MM.1S (cell line): ENCODE data around the gene PSG7.
"Not testable (repeated sequence)": the region's sequence is repeated elsewhere in the genome, so short reads cannot be mapped to it uniquely, and the experiment has no call there.

Experiments
- DNase-seq: peaks from one replicate; pipeline ENCODE4 v3.0.0-alpha.2; 2015
- H2AFZ ChIP-seq: fragments of 300-600 bp; sonication (generic); 2 replicates; pipeline ENCODE4 v1.6.0; 2016; ENCODE audit warnings: antibody characterized with exemption, low read length
- H3F3A ChIP-seq: fragments of 300-600 bp; sonication (generic); 2 replicates; pipeline ENCODE4 v1.6.1; 2016; ENCODE audit warnings: mild to moderate bottlenecking, antibody characterized with exemption, low read length, moderate library complexity, mixed read lengths; ENCODE audit not compliant: insufficient read depth
- H3K27ac ChIP-seq: fragments of 300-600 bp; sonication (generic); 2 replicates; pipeline ENCODE4 v1.5.1; 2016; ENCODE audit warnings: mild to moderate bottlenecking, low read length
- H3K27me3 ChIP-seq: fragments of 300-600 bp; sonication (generic); replicated peaks from 2 replicates; pipeline ENCODE4 v1.6.0; 2016; ENCODE audit warnings: low read length; ENCODE audit not compliant: insufficient read depth
- H3K36me3 ChIP-seq: fragments of 300-600 bp; sonication (generic); replicated peaks from 2 replicates; pipeline ENCODE4 v1.6.1; 2016; ENCODE audit warnings: mild to moderate bottlenecking, low read length, mixed read lengths; ENCODE audit not compliant: insufficient read depth
- H3K4me1 ChIP-seq: fragments of 300-600 bp; sonication (generic); 2 replicates; pipeline ENCODE4 v1.6.1; 2016; ENCODE audit warnings: low read length, mixed read lengths
- H3K4me2 ChIP-seq: fragments of 300-600 bp; sonication (generic); 2 replicates; pipeline ENCODE4 v1.6.0; 2016; ENCODE audit warnings: low read depth, low read length
- H3K4me3 ChIP-seq: fragments of 300-600 bp; sonication (generic); 2 replicates; pipeline ENCODE4 v1.5.1; 2016; ENCODE audit warnings: low read length, mixed read lengths
- H3K79me2 ChIP-seq: fragments of 300-600 bp; sonication (generic); 2 replicates; pipeline ENCODE4 v1.6.1; 2016; ENCODE audit warnings: mixed run types, low read length, mixed read lengths
- H3K9ac ChIP-seq: fragments of 300-600 bp; sonication (generic); 2 replicates; pipeline ENCODE4 v1.6.1; 2016; ENCODE audit warnings: low read length, mixed read lengths
- H3K9me2 ChIP-seq: fragments of 300-600 bp; sonication (generic); replicated peaks from 2 replicates; pipeline ENCODE4 v1.6.1; 2016; ENCODE audit warnings: mild to moderate bottlenecking, low read length, mixed read lengths; ENCODE audit not compliant: insufficient read depth
- H3K9me3 ChIP-seq: fragments of 300-600 bp; sonication (generic); replicated peaks from 2 replicates; pipeline ENCODE4 v1.6.1; 2016; ENCODE audit warnings: mild to moderate bottlenecking, low read length, mixed read lengths; ENCODE audit not compliant: insufficient read depth
- H4K20me1 ChIP-seq: fragments of 300-600 bp; sonication (generic); 2 replicates; pipeline ENCODE4 v1.6.1; 2016; ENCODE audit warnings: mild to moderate bottlenecking, low read length, moderate library complexity, mixed read lengths; ENCODE audit not compliant: insufficient read depth

Gene PSG7

GRCh38 chr19:42906162-42906561, 30.8 kb downstream of the PSG7 start:
- not testable (repeated sequence) for H4K20me1 ChIP-seq

GRCh38 chr19:42900561-42900960, 36.4 kb downstream of the PSG7 start:
- H3K9me3 ChIP-seq, H3F3A ChIP-seq, H3K4me2 ChIP-seq, H3K9ac ChIP-seq, DNase-seq, H3K9me2 ChIP-seq, H3K27me3 ChIP-seq, H3K36me3 ChIP-seq, H3K4me3 ChIP-seq, H2AFZ ChIP-seq, H3K4me1 ChIP-seq, H4K20me1 ChIP-seq, H3K27ac ChIP-seq, H3K79me2 ChIP-seq: not testable (repeated sequence)

More at GRCh38 chr19:42906162-42906561, 30.8 kb downstream of the PSG7 start:
- not testable (repeated sequence) for H3K9me3 ChIP-seq, H3K27ac ChIP-seq, H3F3A ChIP-seq, H3K27me3 ChIP-seq, H3K9ac ChIP-seq, H3K36me3 ChIP-seq, DNase-seq, H3K4me3 ChIP-seq, H3K4me2 ChIP-seq, H2AFZ ChIP-seq, H3K79me2 ChIP-seq, H3K4me1 ChIP-seq, H3K9me2 ChIP-seq

- not testable (repeated sequence) for H3K4me1 ChIP-seq, H3K79me2 ChIP-seq, H3K27ac ChIP-seq, H2AFZ ChIP-seq, H3K9ac ChIP-seq, H3K4me2 ChIP-seq, H3K9me3 ChIP-seq, DNase-seq, H4K20me1 ChIP-seq, H3K9me2 ChIP-seq, H3K27me3 ChIP-seq, H3K4me3 ChIP-seq, H3F3A ChIP-seq, H3K36me3 ChIP-seq
Observed at GRCh38 chr19:42899674-42900073, 37.3 kb downstream of the PSG7 start.

GRCh38 chr19:42899110-42899509, 37.9 kb downstream of the PSG7 start:
- not testable (repeated sequence) for H3K36me3 ChIP-seq, H3K4me3 ChIP-seq, H3F3A ChIP-seq, H3K9ac ChIP-seq, H2AFZ ChIP-seq, H3K9me3 ChIP-seq, H3K27ac ChIP-seq, H3K4me2 ChIP-seq, H3K27me3 ChIP-seq, DNase-seq, H4K20me1 ChIP-seq, H3K4me1 ChIP-seq, H3K9me2 ChIP-seq, H3K79me2 ChIP-seq

- not testable (repeated sequence) for H3K27me3 ChIP-seq, H3K79me2 ChIP-seq, H4K20me1 ChIP-seq, H3K9me3 ChIP-seq, H3K36me3 ChIP-seq, H3K9me2 ChIP-seq, H3F3A ChIP-seq, H3K27ac ChIP-seq, H3K4me2 ChIP-seq, H3K9ac ChIP-seq, H2AFZ ChIP-seq, DNase-seq, H3K4me1 ChIP-seq, H3K4me3 ChIP-seq
Observed at GRCh38 chr19:42898656-42899055, 38.4 kb downstream of the PSG7 start.

GRCh38 chr19:42897729-42898128, 39.3 kb downstream of the PSG7 start:
- not testable (repeated sequence) for H3K4me1 ChIP-seq, H3K27me3 ChIP-seq, DNase-seq, H2AFZ ChIP-seq, H3K4me3 ChIP-seq, H3K9me3 ChIP-seq, H3K4me2 ChIP-seq, H3K36me3 ChIP-seq, H3K27ac ChIP-seq, H3K9ac ChIP-seq, H3K9me2 ChIP-seq, H4K20me1 ChIP-seq, H3K79me2 ChIP-seq, H3F3A ChIP-seq

- not testable (repeated sequence) for H3K9me3 ChIP-seq
Observed at GRCh38 chr19:42890446-42890845, 46.6 kb downstream of the PSG7 start.

GRCh38 chr19:42887876-42888445, 49.0 kb downstream of the PSG7 start:
- not testable (repeated sequence) for H3K9me3 ChIP-seq, H3K9ac ChIP-seq, H3F3A ChIP-seq, H3K27ac ChIP-seq, H3K36me3 ChIP-seq, H3K79me2 ChIP-seq, H3K27me3 ChIP-seq, H3K9me2 ChIP-seq, DNase-seq, H3K4me3 ChIP-seq, H4K20me1 ChIP-seq, H3K4me1 ChIP-seq, H2AFZ ChIP-seq, H3K4me2 ChIP-seq

More at GRCh38 chr19:42890446-42890845, 46.6 kb downstream of the PSG7 start:
- not testable (repeated sequence) for H3F3A ChIP-seq, H3K79me2 ChIP-seq, H4K20me1 ChIP-seq, H3K9me2 ChIP-seq, DNase-seq, H3K27me3 ChIP-seq, H3K9ac ChIP-seq, H2AFZ ChIP-seq, H3K4me3 ChIP-seq, H3K4me2 ChIP-seq, H3K36me3 ChIP-seq, H3K27ac ChIP-seq, H3K4me1 ChIP-seq
